GM18951 (cell line): ENCODE measurements around the gene MDFI.

Source experiments
- POLR2A ChIP-seq: IDR thresholded peaks from 4 replicates; pipeline ENCODE4 v1.6.1; 2011; ENCODE audit warnings: mild to moderate bottlenecking; ENCODE audit not compliant: insufficient read length, insufficient read depth; ENCODE audit errors: extremely low read depth
- in situ Hi-C: fragments of 300-500 bp; cut with MboI; formaldehyde crosslinking; loops from one replicate; pipeline ENCODE4 v1.12.0; 2022; ENCODE audit warnings: low sequenced_read_pairs, mixed read lengths, inconsistent platforms; ENCODE audit not compliant: unreplicated experiment

MDFI gene

DNA sequence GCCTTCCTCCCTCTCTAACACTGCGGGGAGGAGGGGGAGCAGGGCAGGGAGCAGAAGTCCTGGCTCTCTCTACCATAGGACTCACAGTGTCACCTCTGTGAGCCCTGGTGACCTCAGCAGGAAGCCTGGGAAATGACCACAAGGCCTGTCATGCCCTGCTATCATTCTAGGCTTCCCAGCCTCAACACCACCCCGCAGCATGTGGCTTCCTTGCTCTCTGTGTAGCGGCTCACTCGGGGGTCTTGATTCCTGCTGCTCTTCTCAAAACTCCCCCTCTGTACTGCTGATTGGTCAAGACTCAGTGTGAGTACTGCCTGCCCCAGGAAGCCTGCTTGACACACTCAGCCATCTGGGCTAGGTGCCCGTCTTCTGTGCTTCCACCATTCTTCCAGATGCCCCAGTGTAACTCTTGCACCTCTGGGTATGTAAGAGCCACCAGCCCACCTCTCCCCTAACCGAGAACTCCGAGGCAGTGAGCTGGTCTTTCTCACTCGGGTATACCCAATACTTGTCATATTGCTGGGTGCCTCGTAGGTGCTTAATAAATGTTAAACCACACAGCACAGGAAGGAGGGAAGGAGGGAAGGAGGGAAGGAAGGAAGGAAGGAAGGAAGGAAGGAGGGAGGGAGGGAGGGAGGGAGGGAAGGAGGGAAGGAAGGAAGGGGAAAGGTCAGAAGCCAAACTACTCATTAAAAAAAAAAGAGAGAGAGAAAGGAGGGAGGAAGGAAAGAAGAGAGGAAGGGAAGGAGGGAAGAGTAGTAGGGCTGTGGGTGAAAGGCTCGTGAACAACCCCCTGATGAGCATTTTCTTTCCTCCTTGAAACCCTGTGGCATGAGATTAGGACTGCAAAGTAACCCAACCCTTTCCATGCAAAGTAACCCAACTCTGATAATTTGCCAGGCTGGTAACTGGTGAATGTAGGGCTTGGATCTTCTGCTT is 5.0 kb downstream of the MDFI start:
- no peak for TF ChIP-seq POLR2A
- in situ Hi-C loops: no loop called here

DNA sequence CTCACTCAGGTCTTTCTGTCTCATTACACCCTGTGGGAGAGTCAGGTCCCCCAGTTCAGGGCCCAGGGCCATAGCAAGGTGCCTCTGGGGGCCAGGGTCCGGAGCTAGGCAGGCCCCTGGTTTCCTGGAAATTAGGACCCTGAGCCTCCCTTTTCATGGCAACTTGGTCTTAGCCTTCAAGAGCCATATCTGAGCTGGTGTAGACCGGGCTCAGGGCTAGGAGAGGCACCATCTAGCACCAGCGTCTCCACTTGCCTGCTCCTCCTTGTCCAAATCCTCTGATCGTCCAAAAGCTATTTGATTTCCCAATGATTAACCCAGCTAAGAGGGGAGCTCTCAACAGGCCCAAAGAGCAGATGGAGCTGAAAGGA is 5.6 kb downstream of the MDFI start:
- TF ChIP-seq POLR2A: no peak
- in situ Hi-C loops: no loop called here

DNA sequence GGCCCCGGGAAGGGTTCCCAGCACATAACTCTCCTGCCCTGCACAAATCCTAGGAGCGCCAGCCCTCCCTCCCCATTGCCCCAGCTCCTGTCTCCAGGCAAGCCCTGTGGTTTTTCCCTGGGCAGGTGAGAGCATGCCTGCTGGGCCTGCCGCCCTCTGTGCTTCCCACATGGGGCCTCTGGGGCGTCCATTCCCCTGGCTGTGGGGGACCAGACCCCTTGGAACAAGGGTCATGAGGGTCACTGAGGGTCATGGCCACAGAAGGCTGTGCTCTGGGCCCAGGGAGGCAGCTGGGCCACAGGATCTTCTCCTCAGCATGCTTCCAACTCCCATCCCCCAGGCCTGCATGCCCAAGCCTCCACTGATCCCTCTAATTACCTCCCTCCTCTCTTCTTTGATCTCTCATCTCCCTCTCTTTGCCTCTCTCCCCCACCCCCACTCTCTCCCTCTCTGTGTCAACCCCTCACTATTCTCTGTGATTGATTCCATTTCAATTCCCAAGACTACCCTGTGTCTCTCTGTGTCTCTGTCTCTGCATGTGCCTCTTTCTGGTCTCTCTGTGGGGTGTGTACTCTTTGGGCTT is 6.1 kb downstream of the MDFI start:
- in situ Hi-C loops: no loop called here
- no peak for TF ChIP-seq POLR2A

DNA sequence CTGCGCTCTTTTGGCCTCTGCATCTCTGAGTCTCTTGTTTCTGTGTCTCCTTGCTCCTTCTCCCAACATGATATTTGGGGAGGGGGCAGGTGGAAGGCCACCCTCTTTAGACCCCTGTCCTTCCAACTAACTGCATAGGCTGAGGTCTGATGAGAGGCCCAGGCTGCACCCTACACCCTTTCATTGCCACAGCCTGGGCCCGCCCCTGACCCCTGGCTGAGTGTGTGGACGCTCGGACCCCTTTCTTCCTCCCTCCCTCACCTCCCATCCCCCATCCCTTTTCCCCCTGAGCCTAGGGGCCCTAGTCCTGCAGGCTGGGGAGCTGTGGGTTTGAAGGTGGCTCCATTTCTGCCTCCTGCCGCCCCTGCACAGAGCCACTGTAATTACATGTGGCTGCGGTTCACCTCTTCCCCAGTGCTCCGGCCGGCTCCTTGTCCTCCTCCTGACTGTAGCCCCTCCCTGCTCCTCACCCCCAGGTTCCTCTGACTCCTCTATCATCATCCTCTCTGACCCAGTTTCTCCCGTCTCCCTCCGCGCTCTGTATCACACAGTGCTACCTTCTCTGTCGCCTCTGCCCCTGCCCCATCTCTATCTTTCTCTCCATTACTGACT is 6.8 kb downstream of the MDFI start:
- in situ Hi-C loops: no loop called here
- no peak for TF ChIP-seq POLR2A

DNA sequence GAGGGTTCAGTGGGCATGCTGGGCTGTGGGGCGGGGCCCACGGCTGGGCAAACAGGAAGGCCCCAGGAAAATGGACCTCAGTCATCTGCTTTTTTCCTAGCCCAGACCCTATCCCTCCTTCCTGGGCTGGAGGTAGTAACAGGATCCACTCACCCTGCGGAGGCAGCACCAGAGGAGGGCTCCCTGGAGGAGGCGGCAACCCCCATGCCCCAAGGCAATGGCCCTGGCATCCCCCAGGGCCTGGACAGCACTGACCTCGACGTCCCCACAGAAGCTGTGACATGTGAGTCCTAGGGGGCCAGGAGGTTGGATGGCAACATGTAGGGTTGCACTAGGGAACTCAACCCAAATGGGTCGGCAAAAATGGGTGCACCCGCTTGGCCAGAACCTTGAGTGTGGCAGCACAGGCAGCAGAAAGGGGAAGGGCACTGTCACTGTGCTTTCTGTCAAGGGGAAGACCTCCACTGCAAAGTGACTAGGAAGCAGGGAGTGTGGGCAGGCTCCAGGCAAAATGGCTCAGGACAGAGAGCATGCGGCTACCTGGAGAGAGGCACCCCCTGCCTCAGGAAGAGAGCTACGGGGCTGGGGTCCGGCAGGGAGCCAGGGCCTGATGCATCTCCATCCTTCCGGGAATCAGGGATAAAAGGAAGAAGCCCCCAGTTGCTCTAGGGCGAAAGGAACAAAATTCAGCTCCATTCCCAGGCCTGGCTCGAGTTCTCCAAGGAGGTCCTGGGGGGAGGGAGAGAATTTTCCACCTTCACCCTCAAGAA is 7.9 kb downstream of the MDFI start:
- in situ Hi-C loops: no loop called here
- TF ChIP-seq POLR2A: no peak

DNA sequence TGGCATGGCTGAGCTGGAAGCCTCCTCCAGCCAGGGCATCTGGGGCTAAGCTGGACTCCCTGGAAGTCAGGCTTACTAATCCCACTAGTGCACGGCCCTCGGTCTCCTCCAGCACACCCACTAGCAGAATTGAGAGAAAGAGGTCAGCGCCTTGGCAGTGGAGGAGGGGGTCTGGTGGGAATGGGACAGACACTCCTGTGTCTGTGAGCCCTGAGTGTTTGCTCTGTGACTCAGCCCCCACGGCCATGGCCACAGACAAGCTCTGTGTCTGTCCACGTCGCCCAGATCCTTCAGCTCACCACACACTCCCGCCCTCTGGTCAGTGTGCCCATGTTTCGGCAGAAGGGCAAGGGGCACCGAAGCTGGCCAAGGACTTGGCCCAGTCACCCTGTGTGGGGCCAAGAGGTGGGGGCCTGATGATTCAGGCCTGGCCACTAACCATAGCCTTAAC is 8.8 kb downstream of the MDFI start:
- in situ Hi-C loops: no loop called here

DNA sequence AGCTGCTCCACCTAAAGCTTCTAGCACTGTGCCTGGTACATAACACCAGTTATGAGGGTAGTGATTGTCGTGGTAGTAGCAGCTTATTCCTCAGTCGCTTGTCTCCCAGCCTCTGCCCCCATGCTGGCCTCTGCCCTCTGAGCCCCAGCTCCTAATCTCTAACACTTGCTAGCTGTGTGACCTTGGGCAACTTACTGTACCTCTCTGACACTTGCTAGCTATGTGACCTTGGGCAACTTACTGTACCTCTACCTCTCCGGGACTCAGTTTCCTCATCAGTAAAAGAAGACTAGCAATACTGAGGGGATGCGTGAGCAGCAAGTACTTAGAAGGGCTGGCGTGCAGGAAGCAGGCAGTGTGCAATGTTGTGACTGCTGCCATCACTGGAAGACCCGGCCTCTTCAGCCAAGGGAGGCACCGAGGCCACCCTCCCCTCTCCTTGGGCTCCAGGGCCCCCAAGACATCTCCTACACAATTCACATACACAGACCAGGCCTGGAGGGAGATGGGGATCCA is 9.9 kb downstream of the MDFI start:
- in situ Hi-C loops: no loop called here
- no peak for TF ChIP-seq POLR2A

More for the DNA sequence above, 8.8 kb downstream of the MDFI start:
- no peak for TF ChIP-seq POLR2A

DNA sequence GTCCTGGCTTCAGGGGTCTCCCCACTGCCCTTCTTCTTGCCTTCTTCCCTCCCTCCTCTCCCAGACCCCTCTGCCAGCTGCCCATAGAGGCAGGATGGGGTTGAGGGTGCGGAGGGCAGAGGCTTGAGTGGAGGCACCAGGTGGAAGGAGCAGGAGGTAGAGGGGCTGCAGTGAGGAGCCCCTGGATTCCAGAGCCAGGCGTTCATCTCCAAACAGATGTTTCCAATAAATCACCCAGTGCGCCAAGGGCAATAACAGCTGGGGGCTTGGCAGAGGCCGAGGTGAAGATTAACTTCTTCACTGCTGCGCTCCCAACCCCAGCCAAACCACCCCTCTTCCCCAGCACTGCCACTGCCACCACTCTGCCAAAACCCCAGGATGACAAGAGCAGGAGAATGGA is 10.7 kb downstream of the MDFI start:
- in situ Hi-C loops: no loop called here
- TF ChIP-seq POLR2A: no peak

DNA sequence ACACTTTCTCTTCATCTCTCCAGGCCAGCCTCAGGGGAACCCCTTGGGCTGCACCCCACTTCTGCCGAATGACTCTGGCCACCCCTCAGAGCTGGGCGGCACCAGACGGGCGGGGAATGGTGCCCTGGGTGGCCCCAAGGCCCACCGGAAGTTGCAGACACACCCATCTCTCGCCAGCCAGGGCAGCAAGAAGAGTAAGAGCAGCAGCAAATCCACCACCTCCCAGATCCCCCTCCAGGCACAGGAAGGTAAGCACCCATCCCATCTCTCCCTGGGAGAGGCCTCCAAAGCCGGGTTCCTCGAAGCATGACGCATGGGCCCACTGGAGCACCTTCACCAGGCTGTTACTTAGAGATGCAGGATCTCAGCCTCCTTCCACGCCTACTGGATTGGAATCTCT is 11.3 kb downstream of the MDFI start:
- no peak for TF ChIP-seq POLR2A
- in situ Hi-C loops: no loop called here

DNA sequence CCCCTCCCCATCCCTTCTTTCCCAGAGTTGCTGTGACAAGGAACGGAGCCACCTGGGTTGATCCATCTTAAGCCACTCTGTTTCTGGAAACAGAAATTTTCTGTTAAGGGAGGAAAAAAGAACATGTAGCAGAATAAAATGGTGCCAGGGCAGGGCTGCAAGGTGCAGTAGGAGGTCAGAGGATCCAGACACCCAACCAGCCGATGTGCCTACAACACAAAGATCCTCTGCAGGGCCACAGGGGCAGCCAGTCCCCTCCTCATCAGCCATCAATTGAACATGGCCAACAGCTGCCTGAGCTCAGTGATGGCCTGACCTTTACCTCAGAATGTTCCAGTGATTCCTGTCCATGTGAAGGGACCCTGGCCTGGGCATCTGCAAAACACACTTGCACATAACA is 11.9 kb downstream of the MDFI start:
- in situ Hi-C loops: no loop called here
- no peak for TF ChIP-seq POLR2A

DNA sequence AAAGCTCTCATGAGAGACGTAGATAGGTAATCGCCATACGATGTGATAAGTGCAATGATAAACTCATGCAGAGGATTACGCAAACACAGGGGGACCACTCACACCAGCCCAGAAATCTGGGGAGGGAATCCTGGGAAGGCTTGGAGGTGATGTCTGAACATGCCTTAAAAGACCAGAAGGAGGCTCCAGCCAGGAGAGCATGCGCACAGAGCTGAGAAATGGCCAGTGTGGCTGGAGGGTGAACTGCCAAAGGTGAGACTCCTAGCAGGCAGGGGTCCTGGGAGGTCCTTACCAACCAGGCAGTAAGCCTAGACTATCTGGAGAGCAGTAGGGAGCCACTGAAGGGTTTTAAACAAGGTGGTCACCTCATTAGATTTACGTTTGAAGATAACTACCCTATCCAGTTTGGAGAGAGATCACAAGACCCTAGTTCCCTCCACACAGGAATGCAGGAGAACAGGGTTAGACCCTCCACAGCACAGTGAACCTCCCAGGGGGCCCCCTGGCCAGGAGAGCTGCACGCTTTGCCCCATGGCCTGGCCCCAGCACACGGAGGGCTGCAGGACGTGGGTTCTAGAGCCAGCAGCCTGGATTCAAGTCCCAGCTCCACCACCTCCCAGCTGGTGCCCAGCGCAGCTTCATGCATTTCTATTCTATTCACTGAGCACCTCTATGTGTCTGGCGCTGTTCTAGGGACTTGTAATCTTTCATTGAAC is 13.1 kb downstream of the MDFI start:
- no peak for TF ChIP-seq POLR2A
- in situ Hi-C loops: no loop called here

DNA sequence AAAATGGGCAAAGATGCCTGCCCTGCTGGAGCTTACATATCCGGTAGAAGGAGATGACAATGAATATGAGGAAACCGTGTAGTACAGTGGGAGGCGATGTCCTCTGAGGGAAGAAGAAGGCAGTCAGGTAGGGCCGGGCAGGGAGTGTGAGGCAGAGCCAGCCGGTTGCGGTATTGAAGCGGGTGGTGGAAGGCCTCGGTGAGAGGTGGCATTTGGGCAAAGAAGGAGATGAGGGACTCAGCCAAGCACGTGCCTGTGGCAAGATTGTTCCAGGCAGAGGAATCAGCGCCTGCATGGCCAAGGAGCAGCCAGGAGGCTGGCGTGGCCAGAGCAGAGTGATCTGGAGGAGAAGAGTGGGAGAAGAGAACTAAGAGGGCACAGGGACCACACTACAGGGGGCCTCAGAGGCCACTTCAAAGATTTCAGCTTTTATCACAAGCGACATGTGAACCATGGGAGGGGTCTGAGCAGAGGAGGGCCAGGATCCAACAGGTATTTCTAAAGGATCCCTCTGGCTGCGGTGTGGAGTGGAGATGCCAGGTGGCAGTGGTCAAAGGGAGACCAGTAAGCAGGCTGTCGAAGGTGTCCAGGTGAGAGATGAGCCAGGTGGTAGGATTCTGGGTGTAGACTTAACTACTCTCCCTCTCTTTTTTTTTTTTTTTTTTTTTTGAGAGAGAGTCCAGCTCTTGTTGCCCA is 13.8 kb downstream of the MDFI start:
- in situ Hi-C loops: no loop called here
- no peak for TF ChIP-seq POLR2A
